K562 (cell line): ENCODE data around the gene CDYL. TPM values are rescaled to one million over a fixed set of nuclear protein-coding genes. Genes with fewer than 3 reads are reported as not detected.

ENCODE experiments used
- ATAC-seq: fragments of 200-7000 bp; cut with Tn5 transposase; 3 replicates; pipeline ENCODE4 v1.9.1; 2020; ENCODE audit warnings: moderate library complexity
- BruUV-seq: library from RNA; stranded (reverse); fragments of 400-500 nt; replicated peaks from 2 replicates; lab custom pipeline; 2021; lab: Mats Ljungman, UMichigan
- CTCF ChIA-PET: fragments of 300-600 bp; formaldehyde crosslinking; extraction: SDS; loops from one replicate; lab custom pipeline; 2021; ENCODE audit warnings: low intra/inter-chr PET ratio; lab: Yijun Ruan, JAX
- POLR2A ChIA-PET: fragments of 300-600, 350-650 bp; sonication (Branson Sonifier 250); formaldehyde crosslinking; extraction: SDS; loops from one replicate; lab custom pipeline; 2021; ENCODE audit warnings: antibody characterized with exemption, inconsistent platforms; lab: Yijun Ruan, JAX
- DNase-seq, 4 experiments: peaks; one replicate each; pipeline versions ENCODE4 v3.0.0 to v3.0.0-alpha.2; 2011 to 2018; ENCODE audit warnings: low spot score in 3 of 4, mixed read lengths in 3 of 4; ENCODE audit errors: extremely low read depth in 1 of 4
- FAIRE-seq: peaks from 2 replicates; lab custom pipeline; 2011; peaks lifted over from hg19 to GRCh38; lab: Jason Lieb, UNC
- H2AFZ ChIP-seq: 2 replicates; pipeline ENCODE4 v1.6.0; 2011; ENCODE audit warnings: low read depth, low read length, control low read depth, inconsistent platforms
- H3K27ac ChIP-seq: fragments of 200-600 bp; 3 replicates; pipeline ENCODE4 v1.8.0; 2011; ENCODE audit warnings: low read depth, mild to moderate bottlenecking, control low read depth, inconsistent platforms, low read length, moderate library complexity, mixed read lengths; ENCODE audit errors: extremely low read depth
- H3K27me3 ChIP-seq, 2 experiments: fragments of 300-600 bp in 1 of 2; 2 replicates in 1 of 2; 3 replicates in 1 of 2; pipeline versions ENCODE4 v1.6.0 to v1.8.0; 2011; ENCODE audit warnings: inconsistent platforms in 2 of 2, low read length in 2 of 2, mild to moderate bottlenecking in 1 of 2, mixed read lengths in 1 of 2, moderate library complexity in 1 of 2; ENCODE audit not compliant: control insufficient read depth in 2 of 2, insufficient read depth in 2 of 2
- H3K36me3 ChIP-seq: fragments of 300-600 bp; 3 replicates; pipeline ENCODE4 v1.8.0; 2011; ENCODE audit warnings: mild to moderate bottlenecking, low read length, inconsistent platforms; ENCODE audit not compliant: control insufficient read depth, insufficient read depth
- H3K4me1 ChIP-seq, 2 experiments: fragments of 200-600 bp in 1 of 2; replicated peaks in 1 of 2; 2 replicates in 1 of 2; 3 replicates in 1 of 2; pipeline versions ENCODE4 v1.5.1 to v1.8.0; 2011; ENCODE audit warnings: inconsistent platforms in 2 of 2, low read length in 2 of 2, mild to moderate bottlenecking in 1 of 2, mixed read lengths in 1 of 2, moderate library complexity in 1 of 2; ENCODE audit not compliant: control insufficient read depth in 2 of 2, insufficient read depth in 2 of 2
- H3K4me2 ChIP-seq: 2 replicates; pipeline ENCODE4 v1.6.1; 2011; ENCODE audit warnings: low read length, control low read depth, inconsistent platforms, mixed read lengths; ENCODE audit not compliant: insufficient read depth
- H3K4me3 ChIP-seq: fragments of 200-600 bp; sonication (generic), shearing (Covaris generic); 2 replicates; pipeline ENCODE4 v1.5.1; 2016; ENCODE audit warnings: control low read depth, inconsistent platforms
- H3K79me2 ChIP-seq: fragments of 200-600 bp; 3 replicates; pipeline ENCODE4 v1.8.0; 2011; ENCODE audit warnings: low read length, inconsistent platforms; ENCODE audit not compliant: control insufficient read depth, insufficient read depth
- H3K9ac ChIP-seq, 2 experiments: 2 replicates each; pipeline versions ENCODE4 v1.6.0 to v1.6.1; 2011; ENCODE audit warnings: low read depth in 2 of 2, low read length in 2 of 2, control low read depth in 1 of 2, inconsistent platforms in 1 of 2, mild to moderate bottlenecking in 1 of 2, mixed read lengths in 1 of 2; ENCODE audit not compliant: insufficient read depth in 1 of 2
- H3K9me1 ChIP-seq: one replicate; pipeline ENCODE4 v1.6.0; 2011; ENCODE audit warnings: inconsistent platforms, mild to moderate bottlenecking, low read length, moderate library complexity; ENCODE audit not compliant: control insufficient read depth, insufficient read depth
- H3K9me3 ChIP-seq: replicated peaks from 2 replicates; pipeline ENCODE4 v1.5.1; 2011; ENCODE audit warnings: low read depth, low read length, inconsistent platforms; ENCODE audit not compliant: control insufficient read depth, insufficient read depth
- H4K20me1 ChIP-seq: replicated peaks from 2 replicates; pipeline ENCODE4 v1.6.1; 2011; ENCODE audit warnings: low read length, inconsistent platforms, mixed read lengths; ENCODE audit not compliant: control insufficient read depth, insufficient read depth
- FOXK1 ChIP-seq: sonication (generic); formaldehyde crosslinking; IDR thresholded peaks from 2 replicates; pipeline ENCODE4 v1.8.0; 2022; ENCODE audit warnings: missing genetic modification reagents, mild to moderate bottlenecking, borderline replicate concordance
- KDM1A ChIP-seq, 2 experiments: fragments of 450-650 bp; IDR thresholded peaks; 2 replicates each; pipeline ENCODE4 v1.6.1; 2016; ENCODE audit warnings: mild to moderate bottlenecking in 2 of 2
- NFATC3 ChIP-seq: fragments of 450-650 bp; IDR thresholded peaks from 2 replicates; pipeline ENCODE4 v1.6.1; 2017; ENCODE audit warnings: mild to moderate bottlenecking
- WGBS: fragments of 100-300 bp; shearing (Covaris generic); methylation state at CpG from one replicate; pipeline ENCODE4 v1.1.6; 2016; ENCODE audit warnings: low coverage, mixed read lengths; ENCODE audit not compliant: insufficient coverage; ENCODE audit errors: missing lambda C conversion rate; 5-methylcytosine and 5-hydroxymethylcytosine counted together
- in situ Hi-C: fragments of 300-500 bp; cut with MboI; formaldehyde crosslinking; loops from 4 replicates; pipeline ENCODE4 v1.15.0; 2018; ENCODE audit warnings: inconsistent platforms, mixed read lengths
- intact Hi-C: fragments of 100-400 bp; cut with micrococcal nuclease; formaldehyde crosslinking; loops from 2 replicates; pipeline ENCODE4 v1.14.2; 2022
- polyA plus RNA-seq, 8 experiments: library from polyadenylated mRNA; depleted of rRNA in 4 of 8; stranded (reverse) in 5 of 8; unstranded in 3 of 8; fragments of >200 nt; fragmentation: Nextera tagmentation in 2 of 8; fragmentation: Illumina TruSeq in 1 of 8; extraction: Ambion mirVana in 2 of 8; extraction: Trizol in 1 of 8; gene quantifications; 2 replicates each; pipeline versions ENCODE4 v1.2.1 to v1.2.3, GENCODE V29; 2011 to 2014; ENCODE audit warnings: inconsistent platforms in 1 of 8, missing spikeins in 1 of 8
- total RNA-seq, 7 experiments: library from RNA; depleted of rRNA in 6 of 7; stranded (reverse); fragments of >200 nt in 6 of 7; fragmentation: Illumina TruSeq in 2 of 7; extraction: Trizol in 2 of 7; gene quantifications; 2 replicates each; pipeline versions ENCODE4 v1.2.1 to v1.2.3, GENCODE V29; 2011 to 2021; ENCODE audit warnings: low replicate concordance in 1 of 7
- TF ChIP-seq, protein P1 (sequence below): fragments of 450-650 bp; IDR thresholded peaks from 2 replicates; pipeline ENCODE4 v1.7.1; 2018; ENCODE audit warnings: mild to moderate bottlenecking, low read depth; ENCODE audit not compliant: partially characterized antibody

The CDYL gene
- total and polyA plus RNA-seq, 9 of the 15 experiments (the other 6 are each of a cell fraction or from before 2014, with no cell fraction given), result 8.1 to 45.8 (median 40.8) TPM

DNA sequence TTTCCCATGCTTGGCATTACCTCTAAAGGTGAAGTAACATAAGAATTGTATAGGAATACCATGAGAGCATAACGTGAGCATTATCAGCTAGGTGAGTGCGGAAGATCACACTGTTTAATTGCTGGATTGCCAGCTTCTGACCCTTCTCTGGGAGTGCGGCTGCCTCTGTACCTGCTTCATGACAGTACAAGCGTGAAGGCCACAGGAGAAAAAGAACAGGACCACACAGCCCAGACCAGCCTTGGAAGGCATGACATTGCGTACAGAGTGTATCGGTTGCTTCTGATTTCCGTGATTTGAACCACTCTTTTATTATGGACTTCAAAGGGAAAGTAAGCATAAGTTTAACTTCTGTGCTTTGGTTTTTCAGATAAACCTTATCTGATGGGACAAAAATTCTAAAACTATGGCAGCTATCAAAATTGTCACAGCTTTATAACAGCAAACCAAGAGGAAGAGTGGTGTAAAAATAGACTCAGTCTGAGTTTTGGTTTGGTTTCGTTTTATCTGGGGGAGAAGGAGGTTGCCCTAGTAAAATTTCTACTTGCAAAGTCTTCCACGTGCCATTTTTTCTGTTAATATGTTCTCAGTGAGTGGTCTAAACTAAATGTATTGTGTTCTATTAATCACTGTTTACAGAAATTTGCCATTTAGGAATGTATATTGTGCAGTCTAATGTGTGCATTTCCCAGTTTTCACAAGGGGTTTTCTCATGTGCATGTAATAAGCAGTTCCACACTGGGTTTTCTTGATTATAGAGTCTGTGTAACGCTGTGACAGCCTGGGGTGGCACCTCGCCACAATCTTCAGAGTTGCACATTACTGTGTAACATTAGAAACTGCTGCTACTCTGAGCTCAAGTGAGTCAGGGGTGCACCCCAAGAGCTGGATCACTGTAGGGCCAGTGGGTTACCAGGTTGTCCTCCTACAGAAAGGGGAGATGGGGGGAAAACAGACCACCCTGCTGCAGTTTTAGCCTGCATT is 130.4 kb downstream of the CDYL start:
- CTCF ChIA-PET, result no interaction called here
- 64% methylated on average over 11 of the region's 11 CpGs for WGBS
- H3K4me2 ChIP-seq, result no peak overlapping the region
- H3K79me2 ChIP-seq, result peaks cover 45% of the 10 kb centered on the region
- H3K4me1 ChIP-seq, result peaks cover 17 to 29% of the 10 kb centered on the region in 2 experiments; a peak in 4 of 5 replicates
- no TSS peak for BruUV-seq
- TF ChIP-seq, protein P1, sequence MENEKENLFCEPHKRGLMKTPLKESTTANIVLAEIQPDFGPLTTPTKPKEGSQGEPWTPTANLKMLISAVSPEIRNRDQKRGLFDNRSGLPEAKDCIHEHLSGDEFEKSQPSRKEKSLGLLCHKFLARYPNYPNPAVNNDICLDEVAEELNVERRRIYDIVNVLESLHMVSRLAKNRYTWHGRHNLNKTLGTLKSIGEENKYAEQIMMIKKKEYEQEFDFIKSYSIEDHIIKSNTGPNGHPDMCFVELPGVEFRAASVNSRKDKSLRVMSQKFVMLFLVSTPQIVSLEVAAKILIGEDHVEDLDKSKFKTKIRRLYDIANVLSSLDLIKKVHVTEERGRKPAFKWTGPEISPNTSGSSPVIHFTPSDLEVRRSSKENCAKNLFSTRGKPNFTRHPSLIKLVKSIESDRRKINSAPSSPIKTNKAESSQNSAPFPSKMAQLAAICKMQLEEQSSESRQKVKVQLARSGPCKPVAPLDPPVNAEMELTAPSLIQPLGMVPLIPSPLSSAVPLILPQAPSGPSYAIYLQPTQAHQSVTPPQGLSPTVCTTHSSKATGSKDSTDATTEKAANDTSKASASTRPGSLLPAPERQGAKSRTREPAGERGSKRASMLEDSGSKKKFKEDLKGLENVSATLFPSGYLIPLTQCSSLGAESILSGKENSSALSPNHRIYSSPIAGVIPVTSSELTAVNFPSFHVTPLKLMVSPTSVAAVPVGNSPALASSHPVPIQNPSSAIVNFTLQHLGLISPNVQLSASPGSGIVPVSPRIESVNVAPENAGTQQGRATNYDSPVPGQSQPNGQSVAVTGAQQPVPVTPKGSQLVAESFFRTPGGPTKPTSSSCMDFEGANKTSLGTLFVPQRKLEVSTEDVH, result no peak
- TF ChIP-seq NFATC3, result no peak
- TF ChIP-seq KDM1A (IDR thresholded peaks at IDR 0.05), result peak in 1 of 2 experiments; percentile 12; a peak in 1 of 4 replicates
- 0 out of 2 replicates have a peak, but pooled peaks have one; percentile 31 for TF ChIP-seq FOXK1 (CRISPR knock-in tag)
- TF ChIP-seq, all 486 proteins: peak for 2
- Histone ChIP-seq H3K36me3 (peaks cover 31% of the 10 kb centered on the region), H2AFZ (no peak overlapping the region), H3K9me1 (peaks cover 4% of the 10 kb centered on the region), H3K27ac (no peak overlapping the region), H3K27me3 (no peaks in the 10 kb centered on the region), H3K9ac (no peak overlapping the region), H4K20me1 (peaks cover 31% of the 10 kb centered on the region), H3K4me3 (no peak overlapping the region), H3K9me3 (no peaks in the 10 kb centered on the region)
- POLR2A ChIA-PET, result interaction anchor here (0.6 to 1.1 kb wide), 4 partner anchors 11 to 999 kb away, joined by 3 to 4 read pairs (median 3); no protein-coding TSS in a partner anchor
- intact Hi-C loops, result no loop called here
- no peak for DNase-seq
- no peak for FAIRE-seq
- ATAC-seq, result no peak
- in situ Hi-C loops, result no loop called here
